Right hindlimb (tissue), 1 donor: Measurements from ENCODE around the gene GALNT17.
A peak's percentile ranks its signal among the peaks of the same experiment; 100 is the strongest.

Experiments used
- DNase-seq: peaks from one replicate; pipeline ENCODE4 v3.0.0-alpha.2; 2018

Gene GALNT17

DNA sequence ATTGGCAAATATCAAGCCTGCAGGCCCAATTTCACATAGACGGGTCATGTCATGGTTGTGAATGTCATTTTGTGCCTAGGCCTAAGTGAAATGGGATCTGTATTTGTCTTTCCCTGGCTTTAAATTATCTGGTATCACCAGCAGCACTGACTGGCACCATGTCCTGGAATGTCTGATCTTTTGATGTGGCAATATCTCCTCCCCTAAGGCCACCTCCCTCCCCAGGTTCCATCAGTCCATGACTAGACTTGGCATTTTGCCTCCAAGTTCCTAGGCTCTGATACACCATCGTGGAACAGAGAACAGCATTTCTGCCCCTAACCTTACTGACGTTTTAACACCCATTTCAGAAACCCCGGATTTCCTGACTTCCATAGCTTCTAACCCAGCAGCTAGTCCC lies 513.9 kb downstream of the GALNT17 start:
- no peak for DNase-seq

DNA sequence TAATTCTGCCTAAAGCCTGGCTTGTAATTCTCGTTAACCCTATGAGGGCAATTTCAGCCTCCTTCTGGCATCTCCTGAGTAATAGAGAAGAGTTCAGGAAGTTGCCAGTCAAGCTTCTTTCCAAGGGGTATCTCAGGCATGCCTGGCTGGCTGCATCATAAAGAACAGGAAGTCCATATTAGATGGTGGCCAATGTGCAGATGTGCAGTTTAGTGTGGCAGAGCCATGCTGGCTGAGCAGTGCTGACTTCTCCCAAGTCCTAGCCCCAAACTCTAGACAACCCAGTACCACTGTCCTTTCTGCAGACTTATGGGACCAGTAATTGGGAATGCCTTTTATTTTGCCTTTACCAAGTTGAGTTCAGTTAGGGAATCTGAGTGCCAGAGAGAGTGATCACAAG lies 517.9 kb downstream of the GALNT17 start:
- DNase-seq = no peak

- no peak for DNase-seq
These were observed 518.9 kb downstream of the GALNT17 start for GRCh38 chr7:71650653-71651337.

DNA sequence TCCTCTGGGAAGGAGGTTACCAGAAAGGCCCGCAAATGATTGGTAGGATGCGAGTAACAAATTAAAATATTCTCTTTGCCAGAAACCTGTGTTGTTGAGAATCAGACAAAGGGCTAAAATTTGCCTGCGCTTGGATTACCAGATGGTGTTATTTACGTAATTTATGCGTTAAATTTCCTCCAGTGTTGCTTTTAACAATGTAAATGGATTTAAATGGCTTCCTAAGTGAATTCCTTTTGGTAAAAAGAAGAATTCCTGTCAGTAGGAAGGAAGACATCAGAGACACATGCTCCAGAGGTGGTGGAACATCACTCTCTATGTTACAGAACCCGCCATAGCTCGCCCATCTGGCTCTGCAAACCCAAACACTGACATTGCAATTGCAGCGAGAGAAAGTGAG lies 520.6 kb downstream of the GALNT17 start:
- DNase-seq = no peak

GRCh38 chr7:71657386-71657785 lies 525.4 kb downstream of the GALNT17 start:
- no peak for DNase-seq

DNA sequence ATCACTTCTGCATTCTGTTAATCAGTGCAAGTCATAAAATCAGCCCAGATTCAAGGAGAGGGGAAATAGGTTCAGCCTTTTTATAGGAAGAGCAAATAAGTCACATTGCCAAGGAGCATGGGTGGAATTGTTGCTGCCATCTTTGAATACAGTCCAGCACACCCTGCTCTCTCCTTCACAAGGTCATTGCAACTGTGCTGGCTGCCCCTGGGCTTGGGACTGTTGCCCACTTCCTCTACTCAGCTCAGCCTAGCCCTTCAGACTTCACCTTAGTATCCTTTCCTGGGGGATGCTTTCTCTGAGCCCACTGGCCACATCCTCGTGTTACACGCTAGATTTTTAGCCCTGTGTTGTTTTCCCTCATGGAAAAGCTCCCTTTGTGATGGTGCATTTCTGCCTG lies 527.7 kb downstream of the GALNT17 start:
- no peak for DNase-seq

GRCh38 chr7:71661671-71662224 lies 529.8 kb downstream of the GALNT17 start:
- no peak for DNase-seq

GRCh38 chr7:71665716-71666115 lies 533.8 kb downstream of the GALNT17 start:
- no peak for DNase-seq

DNA sequence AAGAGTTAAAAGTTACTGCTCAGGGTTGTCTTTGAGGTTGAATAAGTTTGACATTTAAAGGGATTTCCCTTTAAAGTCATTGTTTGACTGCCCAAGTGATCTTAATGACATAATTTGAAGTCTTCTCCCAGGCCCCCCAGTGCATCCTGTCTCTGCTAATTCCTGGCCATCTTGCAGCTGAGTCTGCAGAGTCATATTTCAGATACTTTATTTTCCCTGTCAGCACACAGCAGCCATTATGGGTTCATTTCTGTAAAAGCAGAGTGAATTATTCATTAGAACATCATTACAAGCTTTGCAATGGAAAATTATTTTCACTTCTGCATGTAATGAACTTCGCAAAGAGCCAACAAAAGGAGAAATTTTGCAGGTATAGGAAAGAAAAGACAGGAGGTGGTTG lies 536.6 kb downstream of the GALNT17 start:
- DNase-seq = no peak

DNA sequence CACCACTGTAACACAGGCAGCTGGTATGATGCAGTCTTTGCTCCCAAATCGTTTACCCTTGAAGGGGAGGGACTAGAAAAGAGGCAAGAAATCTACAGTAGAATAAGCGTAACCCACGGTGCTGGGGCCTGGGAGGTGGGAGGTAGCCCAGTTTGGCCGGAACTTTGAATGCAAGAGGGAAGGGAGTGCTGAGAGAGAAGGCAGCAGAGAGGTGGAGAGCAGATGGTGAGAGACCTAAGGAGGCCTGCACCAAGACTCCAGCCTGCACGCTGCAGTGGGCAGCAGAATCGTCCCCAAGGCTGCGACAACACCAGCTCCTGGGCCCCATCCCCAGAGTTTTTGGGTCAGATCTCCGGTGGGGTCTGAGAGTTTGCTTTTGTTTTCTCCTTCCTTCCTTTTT lies 547.5 kb downstream of the GALNT17 start:
- no peak for DNase-seq

DNA sequence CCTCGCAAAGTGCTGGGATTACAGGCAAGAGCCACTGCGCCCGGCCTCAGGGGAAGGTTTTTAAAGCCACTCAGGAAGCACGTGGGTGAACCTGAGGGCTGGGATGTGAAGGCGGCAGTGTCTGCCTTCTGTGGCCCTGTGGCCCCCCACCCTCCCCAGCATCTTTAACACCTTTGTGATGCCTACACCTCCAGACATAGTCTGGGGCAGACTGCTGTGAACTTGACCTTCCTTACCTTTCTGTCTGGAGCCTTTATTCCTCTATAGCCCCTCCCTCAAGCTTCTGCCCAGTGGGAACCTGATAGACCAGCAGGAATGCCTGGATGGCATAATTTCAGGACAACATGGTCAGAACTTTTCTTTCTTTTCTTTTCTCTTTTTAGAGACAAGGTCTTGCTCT lies 550.2 kb downstream of the GALNT17 start:
- no peak for DNase-seq

- peak; percentile 40 for DNase-seq
These were observed 551.2 kb downstream of the GALNT17 start for GRCh38 chr7:71682841-71683781.

DNA sequence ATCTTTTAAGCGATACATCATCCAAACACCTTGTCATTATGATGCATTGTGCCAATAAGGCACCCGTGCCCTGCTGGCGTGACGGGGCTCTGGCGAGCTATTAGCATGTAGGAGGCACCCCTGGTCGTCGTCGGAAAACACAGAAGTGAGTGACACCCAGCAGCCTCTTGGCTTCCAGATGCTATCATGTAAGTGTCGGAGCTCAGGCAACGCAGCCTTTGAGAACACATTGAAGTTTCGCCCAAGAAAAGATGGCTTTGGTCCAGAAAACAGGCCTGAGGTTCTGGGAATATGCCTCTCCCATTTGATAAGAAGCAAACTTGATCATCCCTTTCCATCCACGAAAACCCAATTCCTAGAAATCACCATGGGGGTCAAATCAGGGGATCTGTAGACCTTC lies 555.3 kb downstream of the GALNT17 start:
- no peak for DNase-seq

DNA sequence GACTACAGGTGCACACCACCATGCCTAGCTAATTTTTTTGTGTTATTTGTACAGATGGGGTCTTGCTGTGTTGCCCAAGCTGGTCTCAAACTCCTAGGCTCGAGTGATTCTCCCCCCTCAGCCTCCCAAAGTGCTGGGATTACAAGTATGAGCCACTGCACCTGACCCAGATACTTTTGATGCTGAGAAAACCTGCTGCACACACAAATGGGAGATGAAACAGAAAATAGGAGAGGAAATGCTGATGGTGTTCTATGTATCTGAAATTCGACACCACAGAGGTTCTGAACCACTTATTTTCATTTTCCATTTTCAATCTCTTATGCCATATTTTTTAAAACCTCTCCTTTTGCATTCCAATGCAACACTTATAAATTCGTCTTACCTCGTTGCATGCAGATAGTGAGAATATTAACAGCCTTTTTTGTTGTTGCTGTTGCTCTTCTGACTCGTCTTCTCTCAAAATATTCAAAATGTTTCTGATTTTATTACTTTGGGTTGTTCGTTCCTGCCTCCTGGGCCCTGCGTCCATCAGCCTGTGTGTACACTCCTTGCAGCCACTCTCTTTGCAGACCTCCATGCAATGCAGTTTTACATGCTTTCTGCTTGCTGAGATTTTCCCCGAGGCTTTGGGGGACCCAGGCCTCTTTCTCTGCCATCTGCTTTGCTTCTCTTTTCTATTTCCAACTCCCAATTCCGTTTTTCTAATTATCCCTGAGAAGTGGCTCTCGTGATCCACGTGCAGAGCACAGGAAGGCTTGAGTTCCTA lies 556.1 kb downstream of the GALNT17 start:
- DNase-seq = no peak

- DNase-seq = no peak
These were observed 559.6 kb downstream of the GALNT17 start for GRCh38 chr7:71691538-71691937.

DNA sequence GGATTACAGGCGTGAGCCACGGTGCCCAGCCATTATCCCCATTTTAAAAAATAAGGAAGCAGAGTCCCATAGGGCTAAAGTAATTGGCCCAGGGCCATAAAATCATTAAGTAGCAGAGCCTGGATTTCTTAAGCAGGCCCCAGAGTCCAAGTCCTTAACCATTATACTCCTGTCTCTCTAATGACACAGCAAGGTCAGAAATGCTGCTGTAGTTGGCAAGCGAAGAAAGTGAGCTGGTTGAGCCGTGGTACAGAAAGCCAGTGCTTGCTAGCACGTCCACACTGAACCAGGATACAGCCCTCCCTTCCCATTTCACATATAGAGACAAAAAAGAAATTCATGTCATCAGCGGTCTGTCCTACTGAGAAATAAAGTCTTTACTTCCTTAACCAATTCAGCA lies 562.7 kb downstream of the GALNT17 start:
- DNase-seq = no peak

DNA sequence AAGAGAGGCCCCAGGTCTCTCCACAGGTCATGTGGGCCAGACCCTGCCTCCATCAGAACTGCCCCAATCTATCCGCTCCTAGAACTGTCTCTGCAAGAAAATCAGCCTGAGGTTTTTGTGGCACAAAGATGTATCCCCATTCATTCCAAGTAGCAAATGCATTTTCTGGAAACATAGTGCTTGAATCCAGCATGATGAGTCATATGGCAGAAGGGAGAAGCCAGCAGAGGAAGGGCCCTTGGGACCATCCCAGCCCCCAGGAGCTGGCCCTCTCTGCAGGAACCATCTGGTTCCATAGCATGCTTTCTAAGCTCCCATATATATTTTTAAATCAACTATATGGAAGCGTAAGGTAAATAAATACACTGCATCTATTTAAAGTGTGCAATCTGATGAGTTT lies 563.2 kb downstream of the GALNT17 start:
- DNase-seq = no peak

DNA sequence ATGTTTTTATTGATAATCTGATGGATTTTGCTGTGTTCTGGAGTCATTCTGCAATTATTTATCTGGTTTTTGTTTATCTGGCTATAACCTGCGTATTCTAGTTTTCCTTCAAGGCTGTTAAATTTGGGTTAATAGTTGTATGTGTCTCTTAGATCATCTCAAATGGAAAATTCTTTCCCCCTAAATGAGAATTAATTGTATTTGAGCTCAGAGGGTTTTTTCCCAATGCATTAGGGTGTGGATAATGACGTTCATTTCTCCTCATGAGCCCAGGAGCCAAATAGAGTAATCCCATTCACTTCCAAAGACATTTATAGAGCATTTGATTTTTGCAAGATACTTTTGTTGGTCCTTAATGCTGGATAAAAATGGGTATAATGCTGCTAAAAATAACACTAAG lies 564.6 kb downstream of the GALNT17 start:
- no peak for DNase-seq

GRCh38 chr7:71697400-71697799 lies 565.5 kb downstream of the GALNT17 start:
- no peak for DNase-seq

- DNase-seq = no peak
These were observed 573.3 kb downstream of the GALNT17 start for GRCh38 chr7:71705217-71705616.

- DNase-seq = no peak
These were observed 574.1 kb downstream of the GALNT17 start for GRCh38 chr7:71705901-71706596.

GRCh38 chr7:71706597-71706975 lies 574.6 kb downstream of the GALNT17 start:
- no peak for DNase-seq

DNA sequence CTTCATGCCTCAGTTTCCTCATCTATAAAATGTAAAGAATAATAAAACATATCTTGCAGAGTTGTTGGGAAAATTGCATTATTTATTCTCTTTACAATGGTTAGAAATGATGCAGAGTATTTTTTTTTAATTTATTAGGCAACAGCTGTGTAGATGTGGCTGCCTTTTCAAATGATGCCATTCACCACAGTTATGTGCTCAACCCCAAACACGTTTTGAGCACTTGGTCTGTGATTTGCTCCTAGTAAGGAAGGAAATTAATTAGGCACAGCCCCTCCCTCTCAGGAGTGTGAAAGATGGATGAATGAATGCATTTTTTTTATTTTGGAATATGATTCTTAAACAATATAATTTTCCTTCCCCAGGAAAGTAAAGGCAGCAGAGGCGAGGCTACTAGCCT lies 575.1 kb downstream of the GALNT17 start:
- DNase-seq = no peak
